HCT116 (cell line): ENCODE measurements around the gene KLRC3.

Experiments
- ATF3 ChIP-seq: IDR thresholded peaks from 2 replicates; pipeline ENCODE4 v1.6.1; 2012
- CTCF ChIP-seq, 3 experiments: fragments of 200-600 bp in 1 of 3; sonication (generic) in 1 of 3; IDR thresholded peaks in 2 of 3; conservative IDR thresholded peaks in 1 of 3; 2 replicates each; pipeline ENCODE4 v1.5.1; 2012 to 2017; ENCODE audit warnings: low read depth in 2 of 3, low read length in 2 of 3, antibody characterized with exemption in 1 of 3, borderline replicate concordance in 1 of 3, control low read depth in 1 of 3, mild to moderate bottlenecking in 1 of 3, mixed read lengths in 1 of 3, mixed run types in 1 of 3, moderate library complexity in 1 of 3; ENCODE audit not compliant: insufficient read depth in 1 of 3
- ELF1 ChIP-seq: IDR thresholded peaks from 2 replicates; pipeline ENCODE4 v1.6.1; 2012; ENCODE audit warnings: low read depth, borderline replicate concordance
- EZH2 ChIP-seq: fragments of 200-600 bp; sonication (generic); IDR thresholded peaks from 2 replicates; pipeline ENCODE4 v1.6.1; 2017; ENCODE audit warnings: antibody characterized with exemption, mixed run types
- EZH2phosphoT487 ChIP-seq: fragments of 200-600 bp; IDR thresholded peaks from 2 replicates; pipeline ENCODE4 v1.6.1; 2018; ENCODE audit warnings: antibody characterized with exemption, borderline replicate concordance
- JUND ChIP-seq: IDR thresholded peaks from 2 replicates; pipeline ENCODE4 v1.6.1; 2012
- MAX ChIP-seq: IDR thresholded peaks from 2 replicates; pipeline ENCODE4 v1.6.1; 2012
- POLR2A ChIP-seq: IDR thresholded peaks from 2 replicates; pipeline ENCODE4 v1.7.0; 2011; ENCODE audit warnings: borderline replicate concordance; ENCODE audit not compliant: insufficient read depth, insufficient read length; ENCODE audit errors: extremely low read depth
- POLR2AphosphoS5 ChIP-seq: IDR thresholded peaks from 2 replicates; pipeline ENCODE4 v1.6.1; 2011; ENCODE audit warnings: mild to moderate bottlenecking, low read depth, low read length, moderate library complexity
- REST ChIP-seq: IDR thresholded peaks from 2 replicates; pipeline ENCODE4 v1.6.1; 2012; ENCODE audit warnings: low read depth
- ZFX ChIP-seq: fragments of 450-650 bp; IDR thresholded peaks from 2 replicates; pipeline ENCODE4 v1.6.1; 2017
- ZNF274 ChIP-seq: fragments of 200-500 bp; sonication (Bioruptor generic); IDR thresholded peaks from 2 replicates; pipeline ENCODE4 v1.6.1; 2014; ENCODE audit warnings: mild to moderate bottlenecking, low read depth, low read length, inconsistent platforms

- TF ChIP-seq MAX (no peak), CTCF (IDR thresholded peaks at IDR 0.05 in 2 of 3, conservative IDR thresholded peaks at IDR 0.05 in 1 of 3; ENCODE audit: borderline replicate concordance in 1 of 3, insufficient read depth in 1 of 3, low read depth in 2 of 3, low read length in 2 of 3) (no peak), POLR2AphosphoS5 (no peak), POLR2A (no peak), REST (no peak), ELF1 (no peak), EZH2phosphoT487 (no peak), ZFX (no peak), ATF3 (no peak), EZH2 (no peak), ZNF274 (no peak), JUND (no peak)
Observed at GRCh38 chr12:10368206-10369171, 51.9 kb downstream of the KLRC3 start.
